Superior temporal gyrus (tissue), 1 donor: Measurements from ENCODE around the gene STK32B.

Experiments used
- DNase-seq: peaks from one replicate; pipeline ENCODE4 v3.0.0-alpha.2; 2016; ENCODE audit errors: extremely low spot score

The STK32B gene

DNA sequence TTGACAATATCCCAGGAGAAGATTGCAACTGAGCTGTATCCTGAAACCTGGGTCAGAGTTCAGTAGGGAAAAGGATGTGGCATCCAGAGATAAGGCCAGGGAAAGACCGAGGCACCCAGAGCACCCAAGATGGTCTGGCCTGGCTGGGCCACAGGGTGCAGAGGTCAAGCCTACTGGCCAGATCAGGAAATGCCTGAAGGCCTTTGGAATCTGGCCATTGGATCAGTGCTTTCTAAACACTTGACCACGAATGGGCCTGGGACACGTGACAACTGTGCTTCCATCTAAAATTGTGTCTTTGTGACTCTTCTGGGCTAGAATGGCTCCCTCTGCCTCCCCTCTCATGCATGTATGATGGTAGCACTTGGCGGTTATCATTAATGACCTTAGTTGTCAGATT, 340.2 kb downstream of the STK32B start:
- DNase-seq, result no peak

DNA sequence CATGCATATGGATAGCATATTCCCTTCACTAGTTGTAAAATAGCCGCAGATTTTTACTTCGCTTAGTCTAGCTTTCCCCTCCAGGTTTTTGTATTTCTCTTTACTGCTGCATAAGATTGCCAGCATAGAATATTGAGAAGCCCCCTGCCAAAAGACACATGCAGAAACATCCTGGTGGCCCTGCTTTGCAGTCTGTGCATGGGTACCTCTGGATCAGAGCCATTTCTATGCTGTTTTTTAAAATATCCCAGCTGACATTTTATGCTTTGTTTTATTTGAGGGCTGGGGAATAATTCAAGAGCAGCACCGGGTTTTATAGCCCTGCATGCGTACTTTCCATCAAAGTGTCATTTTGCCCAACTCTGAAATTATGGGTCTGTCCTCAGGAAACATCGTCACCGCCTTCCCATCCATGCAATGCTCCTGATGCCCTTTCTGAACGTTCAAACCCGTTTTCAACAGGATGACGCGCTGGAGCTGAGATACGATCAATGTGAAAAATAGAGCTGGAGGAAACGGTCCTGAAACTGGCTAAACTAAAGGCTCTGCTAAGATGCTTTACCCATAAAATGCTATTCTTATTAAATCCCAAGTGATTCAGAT, 342.7 kb downstream of the STK32B start:
- no peak for DNase-seq

DNA sequence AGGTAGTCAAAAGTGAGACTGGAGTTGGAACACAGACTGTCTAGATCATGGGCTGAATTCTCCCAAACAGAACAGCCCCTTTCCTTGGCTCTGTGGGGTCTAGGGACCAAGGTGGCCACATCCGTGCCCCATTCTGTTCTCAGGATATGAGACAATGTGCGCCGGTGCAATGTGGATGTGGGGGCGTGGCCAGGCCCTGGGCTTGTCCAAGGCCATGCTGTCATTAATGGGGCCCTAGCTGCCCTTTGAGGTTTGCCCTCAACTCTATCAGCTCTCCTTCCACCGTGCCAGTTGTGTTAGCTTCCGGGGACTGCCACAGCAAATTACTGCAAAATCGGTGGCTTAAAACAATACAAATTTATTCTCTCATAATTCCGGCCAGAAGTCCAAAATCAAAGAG, 344.5 kb downstream of the STK32B start:
- DNase-seq, result no peak

DNA sequence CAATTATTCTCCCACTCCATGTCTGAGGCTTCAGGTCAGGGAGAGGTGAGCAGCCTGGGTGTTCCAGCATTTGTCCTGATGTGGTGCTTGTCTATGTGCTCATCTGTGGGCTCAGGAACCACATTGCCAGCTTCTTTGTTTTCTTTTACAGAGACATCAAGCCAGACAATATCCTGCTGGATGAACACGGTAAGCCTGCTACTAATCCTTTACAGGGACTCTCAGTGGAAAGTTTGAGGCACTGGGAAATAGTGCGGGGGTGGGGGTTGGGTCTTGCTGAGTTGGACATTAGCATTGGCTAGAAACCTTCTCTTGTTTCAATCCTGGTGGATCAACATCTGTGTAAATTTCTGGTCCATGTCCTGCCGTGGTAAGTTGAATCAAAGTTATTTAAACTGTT, 346.8 kb downstream of the STK32B start:
- no peak for DNase-seq

DNA sequence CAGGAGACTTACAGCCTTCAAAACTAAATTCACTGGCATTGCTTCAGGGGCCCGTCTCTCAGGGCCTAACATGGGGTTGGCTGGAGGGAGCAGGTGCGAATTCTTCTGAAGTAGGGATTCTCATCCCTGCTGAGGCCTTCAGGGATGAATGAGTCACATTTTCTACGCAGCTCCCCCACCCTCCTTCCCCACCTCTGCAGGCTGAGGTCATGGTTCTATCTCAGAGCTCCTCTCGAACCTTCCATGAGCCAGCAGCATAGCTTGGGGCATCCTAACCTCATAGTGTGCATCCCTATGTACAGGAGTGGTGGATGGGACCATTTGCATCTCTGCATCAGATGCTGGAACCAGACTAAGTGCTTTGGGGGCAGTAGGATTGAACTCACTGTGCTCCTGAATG, 347.8 kb downstream of the STK32B start:
- DNase-seq, result no peak

DNA sequence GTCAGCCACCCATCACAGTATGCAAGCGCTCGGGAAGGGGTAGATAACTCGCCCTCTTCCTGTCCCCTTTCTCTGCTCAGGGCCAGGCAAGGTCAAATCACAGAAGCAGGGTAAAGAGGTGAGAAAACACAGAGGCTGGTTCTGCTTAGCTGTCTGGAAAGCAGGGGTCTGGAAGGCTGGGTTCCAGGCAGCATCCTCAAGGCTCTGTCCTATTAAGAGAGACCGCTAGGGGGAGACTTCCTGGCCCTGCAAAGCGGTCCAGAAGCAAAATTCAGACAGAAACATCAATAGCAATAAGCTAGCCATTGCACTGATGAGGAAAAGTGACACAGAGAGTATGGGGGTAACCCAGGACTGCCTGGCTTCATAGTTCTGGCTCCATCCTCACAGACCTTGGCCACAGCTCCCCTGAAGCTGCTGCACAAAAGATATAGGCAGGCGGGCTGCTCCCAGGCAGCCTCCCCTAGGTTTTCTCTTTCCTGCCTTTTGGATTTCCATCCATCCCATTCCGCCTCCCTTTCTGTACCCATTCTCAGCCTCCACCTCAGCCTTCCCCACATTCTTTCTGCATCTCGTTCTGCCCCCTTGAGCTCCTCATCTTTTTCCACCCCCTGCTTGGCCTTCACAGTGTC, 348.6 kb downstream of the STK32B start:
- DNase-seq, result peak; percentile 37

DNA sequence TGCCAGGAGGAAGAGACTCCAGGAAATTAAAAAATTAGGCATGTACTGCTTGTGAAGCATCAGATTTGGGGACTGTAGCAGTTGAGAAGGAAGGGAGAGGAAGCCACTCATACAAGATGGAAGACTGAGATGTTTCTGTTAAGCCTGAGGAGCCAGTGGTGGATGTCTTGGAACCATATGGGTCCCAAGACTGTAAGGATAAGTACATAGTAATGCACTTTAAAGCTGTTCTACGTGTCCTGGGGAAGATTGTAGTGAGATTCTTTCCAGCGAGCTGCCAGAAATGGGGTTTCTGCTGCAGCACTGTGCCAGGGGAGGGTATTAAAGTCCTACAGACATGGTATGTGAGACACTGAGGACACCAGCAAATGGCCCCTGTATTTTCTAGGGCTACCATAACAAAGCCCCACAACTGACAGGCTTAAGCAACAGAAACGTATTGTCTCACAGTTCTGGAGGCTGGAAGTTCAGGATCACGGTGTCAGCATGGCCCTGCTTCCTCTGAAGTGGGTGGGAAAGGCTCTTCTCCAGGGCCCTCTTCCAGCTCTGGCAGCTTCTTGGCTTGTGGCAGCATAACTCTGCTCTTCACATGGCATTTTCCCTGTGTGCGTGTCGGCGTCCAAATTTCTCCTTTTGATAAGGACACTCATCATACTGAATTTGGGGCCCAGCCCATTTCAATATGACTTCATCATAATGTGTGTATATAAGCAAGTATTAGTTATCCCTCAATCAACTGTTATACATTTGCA, 352.6 kb downstream of the STK32B start:
- no peak for DNase-seq

DNA sequence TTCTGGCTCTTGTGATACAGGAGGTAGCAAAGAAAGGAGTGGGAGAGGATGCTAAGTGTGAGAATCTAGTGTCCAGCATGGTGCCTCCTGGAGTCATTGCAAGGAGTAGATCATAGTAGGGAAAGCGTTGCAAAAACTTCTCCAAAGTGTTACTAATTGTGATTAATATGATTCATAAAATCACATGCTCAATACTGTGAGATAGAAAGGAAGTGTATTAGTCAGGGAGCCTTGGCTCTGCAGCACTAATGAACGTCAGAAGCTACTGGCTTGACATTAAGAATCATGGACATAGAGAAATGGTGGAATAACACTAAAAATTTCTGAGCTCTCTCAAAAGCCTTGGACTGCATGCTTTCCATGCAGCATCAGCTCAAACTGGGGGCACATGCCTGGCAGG, 358.0 kb downstream of the STK32B start:
- DNase-seq, result no peak

DNA sequence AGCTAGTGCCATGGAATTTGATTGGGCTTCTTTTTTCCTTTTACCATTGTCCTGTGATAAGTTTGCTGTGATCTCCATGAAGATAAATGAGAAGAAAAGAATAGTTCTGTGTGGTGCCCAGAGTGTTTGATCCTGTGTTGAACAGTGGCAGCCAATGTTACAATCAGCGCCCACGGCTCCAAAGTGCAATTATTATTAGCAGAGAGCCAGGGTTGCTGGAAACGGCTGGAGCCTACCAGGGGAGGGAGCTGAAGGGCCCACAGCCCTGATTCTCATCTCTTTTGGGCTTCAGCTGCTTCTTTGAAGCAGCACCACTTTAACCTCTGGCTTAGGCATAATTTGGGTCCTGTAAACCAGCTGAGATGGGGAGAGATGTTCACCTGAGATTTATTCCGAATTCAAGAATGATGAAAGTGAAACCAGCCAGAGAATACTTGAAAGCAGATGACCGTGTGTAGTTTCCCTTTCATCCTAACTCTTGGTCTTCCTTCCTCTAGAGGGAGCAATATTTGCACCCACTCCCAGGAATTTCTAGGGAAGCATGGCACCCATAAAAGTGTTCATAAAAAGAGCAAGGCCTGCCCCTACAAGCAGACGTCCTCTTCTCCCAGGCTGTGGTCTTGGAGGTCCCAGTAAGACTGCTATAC, 358.8 kb downstream of the STK32B start:
- DNase-seq, result no peak

DNA sequence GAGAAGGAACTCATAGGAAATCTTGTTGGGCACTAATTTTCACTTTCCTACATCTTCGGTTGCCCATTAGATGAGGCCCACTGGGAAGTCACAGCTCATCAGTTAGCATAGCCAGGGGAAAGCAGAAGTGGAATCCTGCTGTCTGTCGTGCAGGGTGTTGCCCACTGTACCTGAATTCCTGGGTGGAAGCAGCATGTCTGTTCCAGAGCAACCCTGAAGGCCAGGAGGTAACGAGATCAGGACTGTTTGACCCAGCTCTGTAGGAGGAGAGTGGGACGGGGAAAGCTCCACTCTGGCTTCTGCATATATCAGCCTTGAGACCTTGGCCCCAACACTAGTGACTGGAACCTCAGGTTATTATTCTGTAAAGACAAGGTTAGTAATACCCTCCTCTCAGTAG, 361.0 kb downstream of the STK32B start:
- DNase-seq, result no peak

DNA sequence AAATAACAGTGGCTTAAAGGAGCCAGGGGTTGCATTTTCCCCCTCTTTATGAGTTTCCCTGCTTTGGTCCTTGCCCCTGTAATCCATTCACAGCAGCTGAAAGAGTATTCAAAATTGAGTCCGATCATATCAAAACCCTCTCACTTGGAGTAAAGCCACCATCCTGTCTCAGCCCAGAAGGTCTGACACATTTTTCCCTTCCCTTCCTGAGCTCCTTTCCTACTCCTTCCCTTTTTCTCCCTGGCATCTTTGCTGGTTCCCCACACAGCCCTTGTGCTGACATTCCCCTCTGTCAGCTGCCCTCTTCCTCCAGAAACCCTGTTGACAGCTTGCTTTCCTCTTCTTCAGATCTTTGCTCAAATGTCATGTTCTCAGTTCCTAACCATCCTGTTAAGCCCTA, 361.5 kb downstream of the STK32B start:
- no peak for DNase-seq

DNA sequence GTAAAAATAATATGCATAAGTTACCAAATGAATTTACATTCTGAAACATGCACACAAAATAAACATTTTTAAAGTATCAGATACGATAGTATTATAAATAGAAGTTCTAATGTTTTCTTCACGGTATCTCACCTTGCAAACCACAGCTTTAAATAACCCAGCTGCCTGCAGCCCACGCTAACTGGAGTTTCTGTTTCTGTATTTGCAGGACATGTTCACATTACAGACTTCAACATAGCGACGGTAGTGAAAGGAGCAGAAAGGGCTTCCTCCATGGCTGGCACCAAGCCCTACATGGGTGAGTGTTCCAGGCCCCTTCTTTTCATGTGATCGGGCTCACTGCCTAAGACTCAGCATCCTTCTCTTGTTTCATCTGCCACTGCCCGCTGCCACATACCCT, 365.4 kb downstream of the STK32B start:
- no peak for DNase-seq

DNA sequence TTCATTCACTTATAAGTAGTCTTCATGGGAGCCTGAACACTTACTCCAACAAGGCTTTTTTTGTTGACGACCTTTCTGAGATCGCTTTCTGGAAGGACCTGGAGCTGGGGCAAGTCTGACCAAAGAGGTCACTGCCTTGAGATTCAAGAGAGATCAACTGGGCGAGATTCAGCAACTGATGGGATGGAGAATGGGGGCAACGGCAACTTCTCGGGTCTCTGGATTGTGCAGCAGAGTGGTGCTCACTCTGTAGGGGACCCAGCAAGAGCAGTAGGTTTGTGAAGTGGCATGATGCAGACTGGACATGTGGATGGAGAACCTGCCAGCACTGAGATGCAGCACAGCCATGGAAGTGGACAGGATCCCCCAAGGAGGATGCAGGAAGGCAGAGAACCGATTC, 369.0 kb downstream of the STK32B start:
- no peak for DNase-seq

DNA sequence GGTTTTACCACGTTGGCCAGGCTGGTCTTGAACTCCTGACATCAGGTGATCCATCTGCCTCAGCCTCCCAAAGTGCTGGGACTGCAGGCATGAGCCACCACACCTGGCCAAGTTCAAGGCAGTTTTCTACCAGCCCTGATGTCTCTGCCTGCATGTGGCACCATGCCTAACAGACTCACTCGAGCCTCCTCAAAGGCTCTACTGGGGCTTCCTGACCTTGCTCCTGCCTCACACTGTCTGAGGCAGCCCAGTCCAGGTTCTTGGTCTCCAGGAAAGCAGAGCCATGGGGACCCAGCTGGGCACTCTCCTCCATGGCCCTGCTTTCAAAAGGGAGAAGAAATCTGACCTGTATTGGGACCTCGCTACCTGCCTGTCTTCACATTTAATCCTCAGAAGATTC, 370.1 kb downstream of the STK32B start:
- DNase-seq, result no peak

DNA sequence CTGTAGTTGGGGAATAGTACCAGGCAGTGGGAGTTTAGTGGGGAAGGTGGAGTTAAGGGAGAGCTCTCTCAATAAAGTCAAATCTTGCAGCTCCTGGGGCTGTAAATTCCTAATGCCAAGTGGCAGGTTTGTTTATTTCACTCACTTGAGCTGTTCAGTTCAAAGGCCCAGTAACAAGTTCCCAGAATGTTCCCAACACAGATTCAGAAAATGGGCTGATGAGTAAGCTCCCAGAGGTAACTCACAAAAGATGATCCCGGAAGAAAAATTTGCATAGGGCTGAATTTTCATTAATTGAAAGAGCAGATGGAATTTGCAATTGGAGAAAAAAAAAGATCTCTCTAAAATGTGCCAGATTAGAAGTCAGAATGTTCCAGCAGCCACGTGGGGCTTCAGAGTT, 370.9 kb downstream of the STK32B start:
- DNase-seq, result no peak

DNA sequence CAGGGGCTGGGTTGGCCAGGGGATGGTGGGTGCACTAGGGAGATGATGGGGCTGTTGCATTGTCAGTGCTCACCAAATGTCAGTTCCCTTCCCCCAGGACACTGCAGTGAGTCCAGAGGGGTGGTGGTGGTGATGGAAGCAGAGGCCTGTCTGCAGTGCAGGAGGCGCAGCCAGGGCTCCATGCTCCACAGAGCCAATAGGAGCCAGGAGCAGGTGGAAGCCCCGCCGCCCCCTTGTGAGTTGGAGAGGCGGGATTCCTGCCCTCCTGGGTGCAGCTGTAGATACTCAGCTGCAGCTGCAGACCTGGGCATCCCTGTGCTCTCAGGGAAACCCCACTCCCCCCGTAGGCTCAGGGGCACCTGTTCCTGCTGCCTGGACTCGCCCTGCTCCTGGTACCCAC, 372.4 kb downstream of the STK32B start:
- DNase-seq, result no peak

DNA sequence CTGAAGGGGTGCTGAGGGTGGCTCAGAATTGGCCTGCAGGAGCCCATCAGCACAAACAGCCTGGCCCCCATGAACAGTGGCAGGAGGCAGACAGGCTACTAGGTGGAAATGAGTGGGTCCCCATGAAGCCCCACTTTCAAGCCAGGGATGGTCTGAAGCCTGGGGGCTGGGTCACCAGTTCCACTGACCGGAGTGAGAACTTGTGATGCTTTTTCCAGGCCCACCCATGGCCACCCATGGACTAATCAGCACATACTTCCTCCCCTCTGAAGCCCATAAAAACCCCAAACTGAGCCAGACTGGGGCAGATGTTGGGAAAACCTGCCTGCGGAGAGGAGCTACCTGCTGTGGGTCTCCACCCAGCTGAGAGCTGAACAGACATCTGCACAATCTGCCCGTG, 372.9 kb downstream of the STK32B start:
- DNase-seq, result no peak

DNA sequence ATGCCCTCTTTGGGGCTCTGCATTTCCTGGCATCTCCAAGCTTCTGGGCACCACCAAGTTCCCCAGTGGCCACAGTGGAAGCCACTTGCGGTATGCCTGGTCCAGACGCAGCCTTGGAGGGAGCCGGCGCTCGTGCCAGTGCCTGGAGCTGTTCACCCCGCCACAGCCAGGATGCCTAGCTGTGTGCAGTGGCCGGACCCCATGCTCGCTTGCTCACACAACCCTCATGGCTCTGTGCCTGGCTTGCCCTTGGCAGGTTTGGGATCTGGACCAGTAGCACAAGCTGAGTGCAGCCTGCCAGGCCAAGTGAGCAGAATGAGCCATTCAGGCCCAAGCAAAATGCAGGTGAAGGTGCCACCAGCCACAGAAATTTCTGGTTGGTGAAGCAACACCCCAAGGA, 373.6 kb downstream of the STK32B start:
- DNase-seq, result no peak

DNA sequence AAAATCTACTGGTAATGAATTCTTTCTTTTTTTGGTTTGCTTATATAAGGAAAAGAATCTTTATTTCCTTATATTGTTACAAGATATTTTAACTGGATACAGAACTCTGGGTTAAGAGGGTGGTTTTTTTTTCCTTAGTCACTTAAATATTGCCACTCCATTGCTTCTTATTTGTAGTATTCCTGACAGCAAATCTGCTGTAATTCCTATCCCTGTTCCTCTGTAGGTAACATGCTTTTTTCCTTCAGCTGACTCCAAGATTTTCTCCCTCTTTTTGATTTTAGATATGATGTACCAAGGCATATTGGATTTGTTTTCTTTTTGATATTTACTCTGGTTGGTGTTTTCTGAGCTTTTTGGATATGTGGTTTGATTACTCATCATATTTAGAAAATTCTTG, 378.5 kb downstream of the STK32B start:
- no peak for DNase-seq

DNA sequence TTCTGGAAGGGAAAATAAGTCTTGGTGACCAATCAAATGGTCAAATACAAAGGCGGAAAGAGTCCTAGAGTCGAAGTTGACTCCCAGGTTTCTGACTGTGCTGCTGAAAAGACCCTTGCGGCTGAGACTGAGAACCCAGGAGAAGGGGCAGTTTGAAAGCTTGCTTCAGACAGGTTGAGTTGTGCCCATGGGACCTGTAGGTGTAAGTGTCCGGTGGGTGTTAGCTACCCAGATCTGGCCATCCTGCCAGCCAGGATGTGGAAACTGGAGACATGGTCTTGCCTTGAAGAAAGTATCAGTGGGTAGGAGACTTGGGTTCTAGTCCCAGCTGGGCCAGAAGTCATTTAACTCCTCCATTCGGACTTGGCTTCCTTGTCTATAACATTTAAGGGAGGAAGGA, 381.9 kb downstream of the STK32B start:
- no peak for DNase-seq

DNA sequence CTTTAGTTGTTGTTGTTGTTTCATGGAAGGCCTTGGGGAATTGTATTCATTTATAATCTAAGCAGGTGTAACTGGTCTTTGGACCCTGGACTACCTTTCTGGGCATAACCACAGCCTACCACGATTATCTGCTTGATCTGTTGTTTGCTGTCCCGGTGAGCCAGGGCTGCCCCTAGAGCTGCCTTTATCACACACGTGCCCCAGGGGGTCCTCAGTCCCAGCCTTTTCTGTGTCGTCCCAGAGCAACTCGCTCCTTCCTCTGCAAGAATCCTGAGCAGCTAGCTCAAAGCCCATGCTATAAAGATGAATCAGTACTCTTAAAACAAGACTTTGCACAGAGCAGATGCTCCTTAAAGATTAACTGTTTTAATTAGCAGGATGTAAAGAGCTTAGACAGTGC, 383.9 kb downstream of the STK32B start:
- no peak for DNase-seq

DNA sequence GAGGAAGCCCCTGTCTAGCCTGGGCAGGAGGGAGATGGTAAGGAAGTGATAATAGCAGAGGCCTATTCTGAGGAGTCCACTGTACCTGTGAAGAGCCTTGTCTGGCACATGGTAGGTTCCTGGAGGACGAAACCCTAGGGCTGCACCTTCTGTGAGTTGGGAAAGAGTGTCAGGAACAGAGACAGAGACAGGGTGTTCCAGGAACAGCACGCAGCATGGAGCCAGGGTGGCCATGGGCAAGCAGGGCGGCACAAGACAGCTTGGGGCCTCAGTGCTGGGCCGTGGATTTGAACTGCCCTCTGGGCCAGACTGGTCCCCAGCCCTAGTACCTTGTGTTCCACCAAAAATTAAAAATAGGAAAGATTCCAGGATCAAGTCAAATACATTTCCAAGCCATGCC, 384.5 kb downstream of the STK32B start:
- DNase-seq, result no peak
